ENCODE measurements around the gene PICK1. TPM values are rescaled to one million over a fixed set of nuclear protein-coding genes. Genes with fewer than 3 reads are reported as not detected.

PICK1 gene
- total RNA-seq, 1 donor from 2014 or later, result 22.9 TPM

Other genes starting within 250 kb of the PICK1 start
- gene GCAT, start 249.5 kb upstream of the PICK1 start, total RNA-seq, result 12.8 and 14.3 TPM in 2 replicates
- gene GALR3, start 234.0 kb upstream of the PICK1 start, total RNA-seq, result not detected in 2 replicates
- gene ANKRD54, start 213.1 kb upstream of the PICK1 start, total RNA-seq, result 19.9 and 21.5 TPM in 2 replicates
- gene EIF3L, start 208.0 kb upstream of the PICK1 start, total RNA-seq, result 294 and 323 TPM in 2 replicates
- gene MICALL1, start 151.1 kb upstream of the PICK1 start, total RNA-seq, result 124 and 131 TPM in 2 replicates
- gene C22orf23, start 103.8 kb upstream of the PICK1 start, total RNA-seq, result not detected in 2 replicates
- 129 and 149 TPM in 2 replicates for gene POLR2F, start 103.7 kb upstream of the PICK1 start, total RNA-seq
- gene SOX10, start 72.8 kb upstream of the PICK1 start, total RNA-seq, result 0.10 and 0.34 TPM in 2 replicates
- gene SLC16A8, start 26.8 kb downstream of the PICK1 start, total RNA-seq, result not detected in 2 replicates
- gene BAIAP2L2, start 53.3 kb downstream of the PICK1 start, total RNA-seq, result 0.54 and 0.94 TPM in 2 replicates
- gene PLA2G6, start 124.4 kb downstream of the PICK1 start, total RNA-seq, result 9.7 and 10.0 TPM in 2 replicates
- gene MAFF, start 144.6 kb downstream of the PICK1 start, total RNA-seq, result 12.0 and 18.2 TPM in 2 replicates
- 109 and 114 TPM in 2 replicates for gene TMEM184B, start 215.6 kb downstream of the PICK1 start, total RNA-seq

Measured in astrocyte (in vitro differentiated cells and primary cell).